Muscle of arm (tissue), 14 donors: Measurements from ENCODE around the gene ZNF32. TPM values are rescaled to one million over a fixed set of nuclear protein-coding genes. Genes with fewer than 3 reads are reported as not detected.
A peak's percentile ranks its signal among the peaks of the same experiment; 100 is the strongest.

Source experiments
- DNase-seq: peaks from one replicate; pipeline ENCODE4 v3.0.0-alpha.2; 2013
- long read RNA-seq, 11 donors: transcript quantifications; one replicate each; lab custom pipeline, GENCODE V29; 2026
- polyA plus RNA-seq, 12 donors: library from polyadenylated mRNA; unstranded; fragments of 120-200 nt; gene quantifications; one replicate each; pipeline ENCODE4 v1.2.1, GENCODE V29; 2013; ENCODE audit not compliant: insufficient read length in 12 of 12

The ZNF32 gene
- polyA plus RNA-seq = 10 to 100 TPM in 11 of 12 donors, not detected in 1; 20.5 to 66.8 (median 52.7) TPM
- long read RNA-seq, donor 1, transcript ZNF32-201 (3 exons, 1,137 nt) = major isoform, 10 of 11 reads
- long read RNA-seq, donor 1, partial matches to known transcripts = 0 of 11 reads
- long read RNA-seq, donor 1, other reads (novel, unspliced or antisense) = 0 of 11 reads
- long read RNA-seq, donor 2, transcript ZNF32-201 (3 exons, 1,137 nt) = major isoform, 20 of 24 reads
- long read RNA-seq, donor 2, partial matches to known transcripts = 0 of 24 reads
- long read RNA-seq, donor 2, other reads (novel, unspliced or antisense) = 0 of 24 reads
- long read RNA-seq, donor 3, transcript ZNF32-201 (3 exons, 1,137 nt) = major isoform, 7 of 8 reads
- long read RNA-seq, donor 3, partial matches to known transcripts = 0 of 8 reads
- long read RNA-seq, donor 3, other reads (novel, unspliced or antisense) = 0 of 8 reads
- long read RNA-seq, donor 4, partial matches to known transcripts = 0 of 4 reads
- long read RNA-seq, donor 4, other reads (novel, unspliced or antisense) = 0 of 4 reads
- long read RNA-seq, donor 5 = 0 reads
- long read RNA-seq, donor 6, transcript ZNF32-201 (3 exons, 1,137 nt) = major isoform, 6 of 8 reads
- long read RNA-seq, donor 6, partial matches to known transcripts = 0 of 8 reads
- long read RNA-seq, donor 6, other reads (novel, unspliced or antisense) = 0 of 8 reads
- long read RNA-seq, donor 7, transcript ZNF32-201 (3 exons, 1,137 nt) = major isoform, 7 of 16 reads
- long read RNA-seq, donor 7, partial matches to known transcripts = 6 of 16 reads
- long read RNA-seq, donor 7, other reads (novel, unspliced or antisense) = 0 of 16 reads
- long read RNA-seq, donor 8, transcript ZNF32-201 (3 exons, 1,137 nt) = major isoform, 25 of 48 reads
- long read RNA-seq, donor 8, transcript ZNF32-202 (3 exons, 1,201 nt) = minor isoform, 6 of 48 reads
- long read RNA-seq, donor 8, partial matches to known transcripts = 12 of 48 reads
- long read RNA-seq, donor 8, other reads (novel, unspliced or antisense) = 5 of 48 reads
- long read RNA-seq, donor 9, transcript ZNF32-201 (3 exons, 1,137 nt) = major isoform, 11 of 20 reads
- long read RNA-seq, donor 9, partial matches to known transcripts = 0 of 20 reads
- long read RNA-seq, donor 9, other reads (novel, unspliced or antisense) = 5 of 20 reads
- long read RNA-seq, donor 10, transcript ZNF32-201 (3 exons, 1,137 nt) = major isoform, 15 of 25 reads
- long read RNA-seq, donor 10, transcript ZNF32-202 (3 exons, 1,201 nt) = minor isoform, 10 of 25 reads
- long read RNA-seq, donor 10, partial matches to known transcripts = 0 of 25 reads
- long read RNA-seq, donor 10, other reads (novel, unspliced or antisense) = 0 of 25 reads
- long read RNA-seq, donor 11, transcript ZNF32-201 (3 exons, 1,137 nt) = major isoform, 21 of 30 reads
- long read RNA-seq, donor 11, partial matches to known transcripts = 6 of 30 reads
- long read RNA-seq, donor 11, other reads (novel, unspliced or antisense) = 0 of 30 reads

GRCh38 chr10:43648398-43649184 is at the start of gene ZNF32:
ZNF32 (minus strand) TSS chr10:43648881; CDS start chr10:43646133, 2,748 bp downstream.
- peak; percentile 88 for DNase-seq

- no peak for DNase-seq
These were observed 49.5 kb upstream of the ZNF32 start for GRCh38 chr10:43698156-43698555.

- DNase-seq = no peak
These were observed 48.3 kb upstream of the ZNF32 start for GRCh38 chr10:43696909-43697483.

GRCh38 chr10:43695730-43696129 is 47.0 kb upstream of the ZNF32 start:
- no peak for DNase-seq

- no peak for DNase-seq
These were observed 46.6 kb upstream of the ZNF32 start for GRCh38 chr10:43695321-43695720.

- no peak for DNase-seq
These were observed 45.8 kb upstream of the ZNF32 start for GRCh38 chr10:43694526-43694925.

- DNase-seq = no peak
These were observed 44.9 kb upstream of the ZNF32 start for GRCh38 chr10:43693602-43694001.

- DNase-seq = no peak
These were observed 43.6 kb upstream of the ZNF32 start for GRCh38 chr10:43692051-43692825.

- no peak for DNase-seq
These were observed 42.8 kb upstream of the ZNF32 start for GRCh38 chr10:43691485-43691884.

- peak; percentile 90 for DNase-seq
These were observed 41.5 kb upstream of the ZNF32 start for GRCh38 chr10:43689955-43690771.

GRCh38 chr10:43689618-43689954 is 40.9 kb upstream of the ZNF32 start:
- DNase-seq = no peak

- no peak for DNase-seq
These were observed 40.4 kb upstream of the ZNF32 start for GRCh38 chr10:43689007-43689491.

GRCh38 chr10:43688348-43688892 is 39.7 kb upstream of the ZNF32 start:
- DNase-seq = no peak

- DNase-seq = no peak
These were observed 38.7 kb upstream of the ZNF32 start for GRCh38 chr10:43687373-43687772.

- no peak for DNase-seq
These were observed 37.7 kb upstream of the ZNF32 start for GRCh38 chr10:43686414-43686813.

- DNase-seq = no peak
These were observed 37.1 kb upstream of the ZNF32 start for GRCh38 chr10:43685744-43686143.

GRCh38 chr10:43684292-43684559 is 35.5 kb upstream of the ZNF32 start:
- no peak for DNase-seq
